SJCRH30 (cell line): Measurements from ENCODE around the gene IRX4. TPM values are rescaled to one million over a fixed set of nuclear protein-coding genes. Genes with fewer than 3 reads are reported as not detected.
"Not testable (repeated sequence)": the region's sequence is repeated elsewhere in the genome, so short reads cannot be mapped to it uniquely, and the experiment has no call there.

Experiments used
- DNase-seq, 2 experiments: peaks; one replicate each; pipeline ENCODE4 v3.0.0-alpha.2; 2015 to 2020
- H3K27ac ChIP-seq: fragments of 250-450 bp; sonication (Bioruptor Pico); 2 replicates; pipeline ENCODE4 v1.5.1; 2020; ENCODE audit warnings: mild to moderate bottlenecking, moderate library complexity
- H3K27me3 ChIP-seq: fragments of 250-450 bp; sonication (Bioruptor Pico); 2 replicates; pipeline ENCODE4 v1.5.1; 2020; ENCODE audit warnings: mild to moderate bottlenecking, moderate library complexity
- H3K36me3 ChIP-seq: fragments of 250-450 bp; sonication (Bioruptor Pico); 2 replicates; pipeline ENCODE4 v1.5.1; 2020; ENCODE audit warnings: mild to moderate bottlenecking, moderate library complexity
- H3K4me1 ChIP-seq: fragments of 250-450 bp; sonication (Bioruptor Pico); 2 replicates; pipeline ENCODE4 v1.5.1; 2020; ENCODE audit warnings: mild to moderate bottlenecking, moderate library complexity
- H3K4me3 ChIP-seq: fragments of 250-450 bp; sonication (Bioruptor Pico); 2 replicates; pipeline ENCODE4 v1.5.1; 2020; ENCODE audit warnings: mild to moderate bottlenecking, moderate library complexity
- H3K9me3 ChIP-seq: fragments of 250-450 bp; sonication (Bioruptor Pico); replicated peaks from 2 replicates; pipeline ENCODE4 v1.5.1; 2020; ENCODE audit warnings: mild to moderate bottlenecking, moderate library complexity
- total RNA-seq: library from RNA; depleted of rRNA; stranded (reverse); fragments of >200 nt; shearing (Covaris generic); gene quantifications from 2 replicates; pipeline ENCODE4 v1.2.3, GENCODE V29; 2014

The IRX4 gene
- total RNA-seq, 1 experiment from 2014 or later, result not detected

- no peaks in the 10 kb centered on the region for H3K4me1 ChIP-seq
- no peaks in the 10 kb centered on the region for H3K9me3 ChIP-seq
- DNase-seq, result no peak
- H3K36me3 ChIP-seq, result no peaks in the 10 kb centered on the region
- H3K27ac ChIP-seq, result no peak overlapping the region
- no peaks in the 10 kb centered on the region for H3K27me3 ChIP-seq
- H3K4me3 ChIP-seq, result no peak overlapping the region
These were observed 2.2 kb downstream of the IRX4 start for GRCh38 chr5:1880377-1881025.

GRCh38 chr5:1879292-1880263, 3.1 kb downstream of the IRX4 start:
- Histone ChIP-seq H3K9me3 (no peaks in the 10 kb centered on the region), H3K27ac (no peak overlapping the region), H3K27me3 (no peaks in the 10 kb centered on the region), H3K4me3 (no peak overlapping the region), H3K4me1 (no peaks in the 10 kb centered on the region), H3K36me3 (no peaks in the 10 kb centered on the region)
- DNase-seq, result no peak

- DNase-seq, result no peak
- Histone ChIP-seq H3K9me3 (no peaks in the 10 kb centered on the region), H3K4me1 (no peaks in the 10 kb centered on the region), H3K27me3 (no peaks in the 10 kb centered on the region), H3K27ac (no peak overlapping the region), H3K36me3 (no peaks in the 10 kb centered on the region), H3K4me3 (no peak overlapping the region)
These were observed 4.5 kb downstream of the IRX4 start for GRCh38 chr5:1878050-1878849.

DNA sequence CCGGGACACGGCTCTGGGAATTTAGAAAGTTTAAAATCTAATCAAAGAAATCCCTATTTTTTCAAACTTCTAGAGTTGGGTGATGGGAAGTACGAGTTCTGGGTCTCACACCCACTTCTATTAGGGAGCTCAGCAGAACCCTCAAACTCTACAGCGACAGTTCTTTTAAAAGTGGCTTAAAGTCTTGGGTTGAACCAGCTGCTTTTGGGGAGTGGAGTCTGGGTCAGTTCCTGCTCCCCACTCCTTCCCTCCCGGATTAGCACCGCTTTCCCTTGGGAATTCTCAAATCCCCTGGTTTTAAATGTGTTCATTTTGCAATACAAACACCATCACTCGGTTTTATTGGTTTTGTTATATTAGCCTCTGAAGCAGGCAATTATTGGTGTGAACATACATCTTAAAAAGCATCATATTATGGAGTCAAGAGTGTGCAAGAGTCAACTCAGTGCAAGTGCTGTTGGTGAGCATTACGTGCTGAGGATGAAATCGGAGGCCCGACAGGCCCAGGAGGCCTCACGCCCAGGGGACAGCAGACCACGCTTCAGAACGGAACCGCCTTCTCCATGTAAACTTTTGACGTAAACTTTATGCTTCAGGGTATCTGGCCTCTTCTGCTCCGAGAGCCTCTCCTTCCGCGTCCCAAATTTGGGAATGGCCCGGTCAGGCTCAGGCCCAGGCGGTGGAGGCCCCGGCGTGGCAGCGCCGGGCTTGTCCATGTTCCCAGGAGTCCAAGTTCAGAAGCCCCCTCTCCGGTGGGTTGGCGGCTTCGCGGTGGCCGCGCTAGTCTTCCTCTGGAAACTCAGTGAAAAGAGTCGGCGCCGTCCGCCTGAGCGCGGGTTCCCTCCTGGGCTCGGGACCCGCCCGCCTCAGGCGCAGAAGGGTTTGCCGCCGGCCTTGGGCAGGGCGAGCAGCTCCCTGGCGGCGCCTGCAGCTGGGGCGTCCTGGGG, 5.3 kb downstream of the IRX4 start:
- Histone ChIP-seq H3K4me1 (no peaks in the 10 kb centered on the region), H3K27ac (no peak overlapping the region), H3K36me3 (no peaks in the 10 kb centered on the region), H3K27me3 (no peaks in the 10 kb centered on the region), H3K9me3 (no peaks in the 10 kb centered on the region), H3K4me3 (no peak overlapping the region)
- DNase-seq, result no peak

GRCh38 chr5:1876660-1877064, 6.1 kb downstream of the IRX4 start:
- Histone ChIP-seq H3K27me3 (no peaks in the 10 kb centered on the region), H3K27ac (no peak overlapping the region)

GRCh38 chr5:1875843-1876659, 6.7 kb downstream of the IRX4 start:
- Histone ChIP-seq H3K9me3 (no peaks in the 10 kb centered on the region), H3K4me3 (no peak overlapping the region), H3K27ac (no peak overlapping the region), H3K27me3 (no peaks in the 10 kb centered on the region), H3K36me3 (no peaks in the 10 kb centered on the region), H3K4me1 (no peaks in the 10 kb centered on the region)
- DNase-seq, result no peak

More at GRCh38 chr5:1876660-1877064, 6.1 kb downstream of the IRX4 start:
- Histone ChIP-seq H3K4me3 (no peak overlapping the region), H3K36me3 (no peaks in the 10 kb centered on the region), H3K4me1 (no peaks in the 10 kb centered on the region), H3K9me3 (no peaks in the 10 kb centered on the region)
- no peak for DNase-seq

DNA sequence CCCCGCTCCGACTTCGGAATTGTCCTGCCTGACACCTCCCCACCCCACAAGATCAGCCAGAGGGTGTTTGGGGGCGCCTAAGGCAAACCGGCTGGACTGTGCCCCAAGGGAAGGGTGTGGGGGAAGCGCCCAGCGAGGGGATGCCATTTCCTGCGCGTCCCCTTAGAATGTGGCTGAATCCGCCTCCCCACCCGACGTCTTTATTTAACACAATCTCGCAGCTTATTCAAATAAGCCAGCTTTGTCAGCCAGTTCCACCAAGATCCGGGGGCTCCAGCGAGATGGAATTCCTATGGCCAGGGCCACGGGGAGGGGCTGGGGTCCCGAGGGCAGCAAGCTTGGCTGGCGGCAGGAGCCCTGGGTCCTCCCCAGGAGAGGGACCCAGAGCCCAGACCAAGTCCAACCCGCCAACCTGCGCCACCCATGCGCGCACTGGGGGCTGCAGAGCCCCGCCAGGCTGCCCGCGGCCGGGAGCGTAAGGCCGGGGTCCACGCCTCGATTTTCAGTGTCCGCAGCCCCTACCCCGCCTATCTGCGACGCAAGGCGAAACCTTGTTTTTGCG, 7.4 kb downstream of the IRX4 start:
- H3K9me3 ChIP-seq, result no peaks in the 10 kb centered on the region
- no peaks in the 10 kb centered on the region for H3K4me1 ChIP-seq
- no peaks in the 10 kb centered on the region for H3K36me3 ChIP-seq
- no peaks in the 10 kb centered on the region for H3K27me3 ChIP-seq
- no peak for DNase-seq
- no peak overlapping the region for H3K4me3 ChIP-seq
- H3K27ac ChIP-seq, result no peak overlapping the region

DNA sequence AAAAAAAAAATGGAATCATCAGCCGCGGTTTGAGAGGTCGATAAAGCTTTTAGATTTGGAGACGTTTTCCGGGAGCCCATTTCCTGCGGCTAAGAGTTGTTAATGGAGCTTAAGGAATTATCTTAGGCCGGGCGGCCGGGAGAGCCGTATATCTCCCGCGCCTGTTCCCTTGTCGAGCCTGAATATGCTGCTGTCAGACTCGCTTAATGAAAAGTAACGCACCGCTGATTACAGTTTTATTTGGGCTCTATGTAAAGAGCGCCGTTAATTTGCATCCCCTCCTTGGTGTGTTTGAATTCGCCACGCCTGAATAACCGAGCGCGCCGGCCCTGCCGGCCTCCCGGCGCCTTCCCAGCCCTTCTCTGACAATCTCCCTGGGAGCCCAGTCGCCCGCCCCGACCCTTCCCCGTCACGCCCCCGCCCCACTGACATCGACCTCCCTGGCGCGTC, 7.9 kb downstream of the IRX4 start:
- Histone ChIP-seq H3K27ac (no peak overlapping the region), H3K4me3 (no peak overlapping the region), H3K36me3 (no peaks in the 10 kb centered on the region), H3K9me3 (no peaks in the 10 kb centered on the region), H3K4me1 (no peaks in the 10 kb centered on the region), H3K27me3 (no peaks in the 10 kb centered on the region)
- DNase-seq, result no peak

GRCh38 chr5:1874348-1874747, 8.4 kb downstream of the IRX4 start:
- H3K27me3 ChIP-seq, result no peaks in the 10 kb centered on the region
- no peak overlapping the region for H3K27ac ChIP-seq
- no peak overlapping the region for H3K4me3 ChIP-seq
- DNase-seq, result no peak
- no peaks in the 10 kb centered on the region for H3K36me3 ChIP-seq
- H3K9me3 ChIP-seq, result no peaks in the 10 kb centered on the region
- no peaks in the 10 kb centered on the region for H3K4me1 ChIP-seq

GRCh38 chr5:1873243-1873959, 9.3 kb downstream of the IRX4 start:
- Histone ChIP-seq H3K27me3 (no peaks in the 10 kb centered on the region), H3K27ac (no peak overlapping the region), H3K4me3 (no peak overlapping the region), H3K9me3 (no peaks in the 10 kb centered on the region), H3K36me3 (no peaks in the 10 kb centered on the region), H3K4me1 (no peaks in the 10 kb centered on the region)
- DNase-seq, result no peak

DNA sequence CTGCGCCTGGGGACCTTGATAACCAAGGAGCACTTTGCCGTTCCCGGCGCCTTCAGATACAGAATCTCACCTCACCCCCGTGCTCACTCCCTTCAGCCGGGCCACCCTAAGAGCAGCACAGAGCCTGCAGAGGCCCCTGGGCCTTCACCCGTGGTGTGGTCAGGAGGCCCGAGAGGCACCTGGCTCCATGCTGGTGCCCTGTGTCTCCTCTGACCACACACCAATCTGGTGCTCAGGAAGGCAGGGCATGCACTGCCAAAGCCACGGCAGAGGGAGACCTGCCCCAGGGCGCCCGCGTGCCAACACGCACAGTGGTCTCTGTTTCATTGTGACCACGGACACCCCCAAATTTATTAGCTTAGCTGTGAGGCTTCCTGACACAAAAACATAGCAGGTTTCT, 11.3 kb downstream of the IRX4 start:
- Histone ChIP-seq H3K4me3 (no peak overlapping the region), H3K36me3 (no peaks in the 10 kb centered on the region), H3K27me3 (no peaks in the 10 kb centered on the region), H3K9me3 (no peaks in the 10 kb centered on the region), H3K27ac (no peak overlapping the region), H3K4me1 (no peaks in the 10 kb centered on the region)
- DNase-seq, result no peak

DNA sequence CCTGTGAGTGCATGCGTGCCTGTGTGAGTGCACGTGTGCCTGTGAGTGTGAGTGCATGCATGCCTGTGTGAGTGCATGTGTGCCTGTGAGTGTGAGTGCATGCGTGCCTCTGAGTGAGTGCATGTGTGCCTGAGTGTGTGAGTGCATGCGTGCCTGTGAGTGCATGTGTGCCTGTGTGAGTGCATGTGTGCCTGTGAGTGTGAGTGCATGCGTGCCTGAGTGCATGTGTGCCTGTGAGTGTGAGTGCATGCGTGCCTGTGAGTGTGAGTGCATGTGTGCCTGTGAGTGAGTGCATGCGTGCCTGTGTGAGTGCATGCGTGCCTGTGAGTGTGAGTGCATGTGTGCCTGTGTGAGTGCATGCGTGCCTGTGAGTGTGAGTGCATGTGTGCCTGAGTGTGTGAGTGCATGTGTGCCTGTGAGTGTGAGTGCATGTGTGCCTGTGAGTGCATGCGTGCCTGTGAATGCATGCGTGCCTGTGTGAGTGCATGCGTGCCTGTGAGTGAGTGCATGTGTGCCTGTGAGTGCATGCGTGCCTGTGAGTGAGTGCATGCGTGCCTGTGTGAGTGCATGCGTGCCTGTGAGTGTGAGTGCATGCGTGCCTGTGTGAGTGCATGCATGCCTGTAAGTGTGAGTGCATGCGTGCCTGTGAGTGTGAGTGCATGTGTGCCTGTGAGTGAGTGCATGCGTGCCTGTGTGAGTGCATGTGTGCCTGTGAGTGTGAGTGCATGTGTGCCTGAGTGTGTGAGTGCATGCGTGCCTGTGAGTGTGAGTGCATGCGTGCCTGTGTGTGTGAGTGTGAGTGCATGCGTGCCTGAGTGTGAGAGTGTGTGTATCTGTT, 12.1 kb downstream of the IRX4 start:
- not testable (repeated sequence) for H3K36me3 ChIP-seq, H3K27me3 ChIP-seq, H3K4me3 ChIP-seq, H3K9me3 ChIP-seq, DNase-seq, H3K27ac ChIP-seq, H3K4me1 ChIP-seq
